Tibial nerve (tissue), 4 donors: ENCODE data around the gene FOXF1. TPM values are rescaled to one million over a fixed set of nuclear protein-coding genes. Genes with fewer than 3 reads are reported as not detected.

Experiments used
- DNase-seq, 2 donors: peaks; one replicate each; pipeline ENCODE4 v3.0.0-alpha.2; 2019; ENCODE audit warnings: low spot score in 2 of 2
- H3K27ac ChIP-seq, 4 donors: fragments of 200-600 bp; sonication (generic) in 3 of 4; one replicate each; pipeline ENCODE4 v1.5.1; 2017 to 2019; ENCODE audit warnings: mild to moderate bottlenecking in 1 of 4
- H3K27me3 ChIP-seq, 2 donors: fragments of 200-600 bp; sonication (generic) in 1 of 2; one replicate each; pipeline versions ENCODE4 v1.5.1 to v1.6.0; 2017 to 2019
- H3K36me3 ChIP-seq, 3 donors: fragments of 200-600 bp; sonication (generic); one replicate each; pipeline ENCODE4 v1.5.1; 2018 to 2019
- H3K4me1 ChIP-seq, 4 donors: fragments of 200-600 bp; sonication (generic) in 3 of 4; one replicate each; pipeline ENCODE4 v1.5.1; 2017 to 2019
- H3K4me3 ChIP-seq, 4 donors: fragments of 200-600 bp; sonication (generic) in 3 of 4; one replicate each; pipeline ENCODE4 v1.5.1; 2017 to 2019; ENCODE audit warnings: mild to moderate bottlenecking in 1 of 4, moderate library complexity in 1 of 4
- H3K9me3 ChIP-seq, 4 donors: fragments of 200-600 bp; sonication (generic) in 3 of 4; one replicate each; pipeline ENCODE4 v1.5.1; 2017 to 2019
- CTCF ChIP-seq, 5 experiments: fragments of 200-600 bp in 3 of 5; fragments of 450-650 bp in 2 of 5; sonication (generic) in 3 of 5; IDR thresholded peaks; one replicate each; pipeline ENCODE4 v1.5.1; 2016 to 2019; ENCODE audit warnings: antibody characterized with exemption in 5 of 5, mild to moderate bottlenecking in 3 of 5, moderate library complexity in 2 of 5
- EP300 ChIP-seq, 2 donors: sonication (generic); formaldehyde crosslinking; IDR thresholded peaks; one replicate each; pipeline ENCODE4 v1.6.1; 2017; ENCODE audit warnings: antibody characterized with exemption in 2 of 2, mild to moderate bottlenecking in 1 of 2
- POLR2A ChIP-seq, 2 donors: fragments of 450-650 bp; IDR thresholded peaks; one replicate each; pipeline ENCODE4 v1.6.1; 2017; ENCODE audit warnings: antibody characterized with exemption in 2 of 2, mild to moderate bottlenecking in 2 of 2, moderate library complexity in 2 of 2
- WGBS, 2 donors: methylation state at CpG; one replicate each; pipeline ENCODE4 v1.1.5; 2018; 5-methylcytosine and 5-hydroxymethylcytosine counted together
- total RNA-seq, 4 donors: library from RNA; depleted of rRNA; stranded (reverse); fragments of >200 nt; gene quantifications; one replicate each; pipeline ENCODE4 v1.1.0, GENCODE V29; 2016

Gene FOXF1
- total RNA-seq, 4 donors from 2014 or later, result 0.21 TPM; not detected in 3

GRCh38 chr16:86522634-86523033 is 12.3 kb downstream of the FOXF1 start:
- Histone ChIP-seq H3K4me1 (peaks cover 0 to 18% (median 3%) of the 10 kb centered on the region in 4 donors), H3K4me3 (no peak overlapping the region), H3K27ac (no peak overlapping the region), H3K9me3 (no peaks in the 10 kb centered on the region), H3K36me3 (no peaks in the 10 kb centered on the region), H3K27me3 (peaks cover 0 to 51% of the 10 kb centered on the region in 2 donors)
- DNase-seq, result no peak
- TF ChIP-seq EP300 (IDR thresholded peaks at IDR 0.05), result no peak
- TF ChIP-seq POLR2A (IDR thresholded peaks at IDR 0.05), result no peak
- TF ChIP-seq CTCF (IDR thresholded peaks at IDR 0.05), result no peak
- 80 to 81% methylated on average over 16 of the region's 16 CpGs for WGBS, 2 donors

- H3K4me3 ChIP-seq, result no peak overlapping the region
- no peak overlapping the region for H3K27ac ChIP-seq
- no peaks in the 10 kb centered on the region for H3K36me3 ChIP-seq
- DNase-seq, result no peak
- peaks cover 0 to 18% (median 3%) of the 10 kb centered on the region in 4 donors for H3K4me1 ChIP-seq
- 76 to 82% methylated on average over 5 of the region's 5 CpGs for WGBS, 2 donors
- H3K9me3 ChIP-seq, result no peaks in the 10 kb centered on the region
- peaks cover 0 to 47% of the 10 kb centered on the region in 2 donors for H3K27me3 ChIP-seq
- TF ChIP-seq CTCF (IDR thresholded peaks at IDR 0.05), result no peak
Observed at GRCh38 chr16:86523166-86523740, 12.9 kb downstream of the FOXF1 start.

- Histone ChIP-seq H3K4me1 (peaks cover 0 to 18% (median 3%) of the 10 kb centered on the region in 4 donors), H3K4me3 (no peak overlapping the region), H3K27ac (no peak overlapping the region), H3K36me3 (peaks cover 0 to 4% (median 0%) of the 10 kb centered on the region in 3 donors), H3K9me3 (no peaks in the 10 kb centered on the region), H3K27me3 (peaks cover 0 to 41% of the 10 kb centered on the region in 2 donors)
- WGBS, 2 donors, result 53 to 63% methylated on average over 6 of the region's 6 CpGs
- DNase-seq, result no peak
- TF ChIP-seq EP300 (IDR thresholded peaks at IDR 0.05) (no peak), POLR2A (IDR thresholded peaks at IDR 0.05) (no peak), CTCF (IDR thresholded peaks at IDR 0.05) (no peak)
Observed at GRCh38 chr16:86524029-86524428, 13.7 kb downstream of the FOXF1 start.

DNA sequence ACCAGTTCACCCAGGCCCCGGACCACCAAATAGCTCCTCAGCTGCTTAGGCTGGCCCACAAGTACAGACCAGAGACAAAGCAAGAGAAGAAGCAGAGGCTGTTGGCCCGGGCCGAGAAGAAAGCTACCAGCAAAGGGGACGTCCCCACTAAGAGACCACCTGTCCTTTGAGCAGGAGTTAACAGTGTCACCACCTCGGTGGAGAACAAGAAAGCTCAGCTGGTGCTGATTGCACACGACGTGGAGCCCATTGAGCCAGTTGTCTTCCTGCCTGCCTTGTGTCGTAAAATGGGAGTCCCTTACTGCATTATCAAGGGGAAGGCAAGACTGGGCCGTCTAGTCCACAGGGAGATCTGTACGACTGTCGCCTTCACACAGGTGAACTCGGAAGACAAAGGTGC is 15.4 kb downstream of the FOXF1 start:
- no peak overlapping the region for H3K27ac ChIP-seq
- TF ChIP-seq EP300 (IDR thresholded peaks at IDR 0.05), result no peak
- TF ChIP-seq CTCF (IDR thresholded peaks at IDR 0.05), result no peak
- no peak for TF ChIP-seq POLR2A (IDR thresholded peaks at IDR 0.05)
- WGBS, 2 donors, result 55 to 59% methylated on average over 12 of the region's 12 CpGs
- DNase-seq, result no peak
- peaks cover 0 to 25% of the 10 kb centered on the region in 2 donors for H3K27me3 ChIP-seq
- H3K4me1 ChIP-seq, result peaks cover 0 to 12% (median 1%) of the 10 kb centered on the region in 4 donors
- H3K9me3 ChIP-seq, result no peaks in the 10 kb centered on the region
- H3K4me3 ChIP-seq, result no peak overlapping the region
- peaks cover 0 to 14% (median 0%) of the 10 kb centered on the region in 3 donors for H3K36me3 ChIP-seq

- peaks cover 0 to 17% (median 0%) of the 10 kb centered on the region in 4 donors for H3K4me1 ChIP-seq
- WGBS, 2 donors, result 93 to 94% methylated on average over 15 of the region's 15 CpGs
- no peak for DNase-seq
- peaks cover 0 to 26% (median 0%) of the 10 kb centered on the region in 3 donors for H3K36me3 ChIP-seq
- H3K27me3 ChIP-seq, result peaks cover 0 to 9% of the 10 kb centered on the region in 2 donors
- H3K4me3 ChIP-seq, result no peak overlapping the region
- no peak overlapping the region for H3K27ac ChIP-seq
- no peaks in the 10 kb centered on the region for H3K9me3 ChIP-seq
- TF ChIP-seq POLR2A (IDR thresholded peaks at IDR 0.05) (no peak), CTCF (IDR thresholded peaks at IDR 0.05) (no peak), EP300 (IDR thresholded peaks at IDR 0.05) (no peak)
Observed at GRCh38 chr16:86527366-86527765, 17.0 kb downstream of the FOXF1 start.
